HG03064 (cell line): ENCODE results near the gene KTN1.
A peak's percentile ranks its signal among the peaks of the same experiment; 100 is the strongest.

Experiments
- ATAC-seq: cut with Tn5 transposase; IDR thresholded peaks from one replicate; pipeline ENCODE4 v1.9.1; 2021; ENCODE audit warnings: low read depth; ENCODE audit not compliant: unreplicated experiment

Gene KTN1

GRCh38 chr14:55579724-55580469 lies at the start of gene KTN1:
TSS of gene KTN1 (plus strand) at chr14:55580207. CDS start at chr14:55612049, 31,842 bp downstream.
- peak; percentile 84 for ATAC-seq

DNA sequence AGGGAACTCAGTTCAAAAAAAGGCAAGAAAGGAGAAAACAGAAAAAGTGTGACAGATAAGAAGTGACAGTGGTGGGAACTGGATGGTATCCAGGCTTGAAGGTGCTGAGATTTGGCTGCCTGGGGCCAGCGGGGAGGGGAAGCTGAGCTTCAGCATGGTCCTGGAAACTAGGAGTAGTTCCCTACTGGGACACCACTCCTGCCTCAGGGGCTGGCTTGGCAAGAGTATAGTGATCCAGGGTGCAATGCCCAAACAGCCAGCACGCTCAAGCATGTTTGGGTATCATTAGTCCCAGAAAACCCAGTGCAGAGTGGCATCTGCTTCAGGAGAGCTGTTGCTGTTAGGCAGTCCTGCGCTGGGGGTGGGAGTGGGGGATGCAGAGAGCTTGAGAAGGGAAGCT lies 49.5 kb upstream of the KTN1 start:
- no peak for ATAC-seq

- ATAC-seq: no peak
Observed at GRCh38 chr14:55532645-55533344, 47.2 kb upstream of the KTN1 start.

DNA sequence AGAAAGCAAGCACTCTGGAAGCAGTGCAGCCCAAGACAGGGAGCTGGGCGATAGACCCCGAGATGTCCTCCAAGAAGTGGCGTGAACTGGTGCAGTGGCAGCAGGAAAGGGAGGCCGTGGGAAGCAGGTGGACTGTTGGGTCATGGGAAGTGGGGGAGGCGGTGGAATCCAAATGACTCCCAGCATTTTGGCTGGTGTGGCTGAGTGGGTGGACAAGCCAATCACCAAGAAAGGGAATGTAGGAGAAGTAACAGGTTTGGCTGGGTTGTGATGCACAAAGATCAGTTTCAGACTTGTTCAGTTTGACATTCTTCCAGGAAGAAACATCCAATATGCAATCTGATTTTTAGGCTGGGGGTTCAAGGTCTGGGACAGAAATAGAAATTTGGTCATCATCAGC lies 46.0 kb upstream of the KTN1 start:
- no peak for ATAC-seq

- no peak for ATAC-seq
Observed at GRCh38 chr14:55535516-55536203, 44.3 kb upstream of the KTN1 start.

DNA sequence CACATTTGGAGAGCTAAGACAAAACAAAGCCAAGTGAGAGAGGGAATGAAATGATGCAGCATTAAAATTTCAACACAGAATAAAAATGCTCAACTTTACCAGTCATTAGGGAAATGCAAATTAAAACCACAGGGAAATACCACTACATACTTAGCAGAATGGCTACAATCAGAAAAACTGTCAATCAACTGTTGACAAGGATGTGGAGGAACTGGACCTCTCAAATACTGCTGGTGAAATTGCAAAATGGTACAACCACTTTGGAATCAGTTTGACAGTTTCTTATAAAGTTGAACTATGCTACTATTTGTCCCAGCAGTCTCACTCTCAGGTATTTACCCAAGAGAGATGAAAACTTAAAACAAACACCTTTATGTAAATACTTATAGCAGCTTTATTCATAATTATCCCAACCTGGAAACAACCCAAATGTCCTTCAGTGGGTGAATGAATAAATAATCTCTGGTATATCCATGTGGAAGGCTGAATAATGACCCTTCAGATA lies 43.8 kb upstream of the KTN1 start:
- ATAC-seq: no peak

- ATAC-seq: no peak
Observed at GRCh38 chr14:55537782-55538181, 42.2 kb upstream of the KTN1 start.

GRCh38 chr14:55539975-55540374 lies 40.0 kb upstream of the KTN1 start:
- no peak for ATAC-seq

- ATAC-seq: no peak
Observed at GRCh38 chr14:55540847-55541773, 38.9 kb upstream of the KTN1 start.

DNA sequence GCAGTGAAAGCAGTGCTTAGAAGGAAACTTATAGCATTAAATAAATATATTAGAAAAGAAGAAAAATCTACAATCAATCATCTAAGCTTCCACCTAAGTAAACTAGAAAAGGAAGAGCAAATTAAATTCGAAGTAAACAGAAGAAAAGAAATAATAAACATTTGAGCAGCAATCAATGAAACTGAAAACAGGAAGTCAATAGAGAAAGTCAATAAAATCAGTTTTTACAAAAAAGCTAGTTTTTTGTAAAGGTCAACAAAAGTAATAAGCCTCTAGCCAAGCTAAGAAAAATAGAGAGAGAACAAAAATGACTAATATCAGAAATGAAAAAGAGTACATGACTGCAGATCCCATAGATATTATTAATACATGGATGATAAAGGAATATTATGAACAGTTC lies 34.2 kb upstream of the KTN1 start:
- ATAC-seq: peak; percentile 20

DNA sequence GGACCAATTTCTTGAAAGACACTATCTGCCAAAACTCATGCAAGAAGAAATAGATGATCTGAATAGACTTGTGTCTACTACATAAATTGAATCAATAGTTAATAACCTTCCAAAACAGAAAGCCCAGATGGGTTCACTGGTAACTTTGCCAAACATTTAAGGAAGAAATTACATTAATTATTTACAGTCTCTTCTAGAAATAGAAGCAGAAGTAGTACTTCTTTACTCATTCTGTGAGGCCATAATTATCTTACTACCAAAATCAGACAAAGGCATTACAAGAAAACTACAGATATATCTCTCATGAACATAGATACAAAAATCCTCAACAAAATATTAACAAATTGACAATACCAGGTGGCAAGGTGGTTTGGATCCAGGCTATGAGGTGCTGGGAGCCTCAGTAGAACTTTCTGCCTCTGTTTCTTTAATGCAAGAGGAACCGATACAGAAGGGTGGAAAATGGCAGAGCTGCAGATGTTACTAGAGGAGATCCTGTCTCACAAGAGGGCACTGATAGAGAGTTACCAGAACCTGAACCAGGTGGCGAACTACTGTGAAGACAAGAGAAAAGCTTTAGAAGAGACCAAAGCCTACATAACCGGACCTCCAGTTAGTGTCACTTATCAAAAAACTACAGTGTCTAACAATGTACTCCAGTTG lies 33.7 kb upstream of the KTN1 start:
- ATAC-seq: peak; percentile 53

- ATAC-seq: no peak
Observed at GRCh38 chr14:55547650-55548315, 32.2 kb upstream of the KTN1 start.

DNA sequence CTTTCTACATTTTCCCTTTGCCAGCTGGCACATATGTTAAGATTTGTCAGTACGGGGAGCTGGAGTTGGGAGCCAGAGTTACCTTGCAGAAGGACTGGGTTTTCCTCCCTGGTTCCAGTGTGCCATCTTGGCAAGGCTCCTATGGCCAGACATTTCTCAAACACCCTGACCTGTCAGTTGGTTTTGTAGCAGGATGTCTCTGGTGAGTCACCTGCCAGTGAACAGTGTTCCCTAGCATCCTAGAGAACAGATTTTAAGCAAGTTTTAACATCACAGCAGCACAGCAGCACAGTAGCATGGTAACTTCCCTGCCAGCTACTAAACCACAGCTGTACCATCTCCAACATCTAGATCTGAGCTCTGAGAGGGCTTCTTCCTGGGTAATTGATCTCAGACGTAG lies 26.2 kb upstream of the KTN1 start:
- no peak for ATAC-seq

DNA sequence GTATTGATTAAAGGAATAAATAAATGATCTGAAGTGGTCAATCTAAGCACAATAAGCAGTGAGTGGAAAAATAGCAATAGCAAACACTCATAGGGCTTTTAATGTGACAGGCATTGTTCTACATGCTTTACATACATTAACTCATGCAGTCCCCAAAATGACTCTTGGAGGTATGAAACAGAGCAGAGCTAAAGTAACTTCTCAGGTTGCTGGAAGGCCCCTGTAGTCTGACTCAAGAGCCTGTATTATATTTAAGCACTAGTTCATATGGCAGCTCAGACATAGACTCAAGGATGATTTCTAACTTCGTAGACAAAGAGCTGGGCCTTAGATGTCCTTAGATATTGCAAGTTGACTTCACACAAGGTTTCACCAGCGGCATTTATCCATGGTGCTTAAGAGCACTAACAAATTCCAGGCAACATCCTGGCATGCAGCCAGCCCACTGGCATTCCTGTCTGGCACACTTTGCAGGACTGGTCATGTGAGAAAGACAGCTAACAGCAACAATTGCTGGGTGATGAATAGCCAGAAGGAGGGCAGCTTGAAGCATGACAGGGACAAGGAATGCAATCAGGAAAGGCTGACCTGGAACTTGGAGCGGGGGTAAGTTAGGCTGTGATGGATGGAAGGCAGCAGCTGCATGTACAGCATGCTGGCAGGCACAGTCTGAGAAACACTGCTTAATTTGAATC lies 22.9 kb upstream of the KTN1 start:
- no peak for ATAC-seq

DNA sequence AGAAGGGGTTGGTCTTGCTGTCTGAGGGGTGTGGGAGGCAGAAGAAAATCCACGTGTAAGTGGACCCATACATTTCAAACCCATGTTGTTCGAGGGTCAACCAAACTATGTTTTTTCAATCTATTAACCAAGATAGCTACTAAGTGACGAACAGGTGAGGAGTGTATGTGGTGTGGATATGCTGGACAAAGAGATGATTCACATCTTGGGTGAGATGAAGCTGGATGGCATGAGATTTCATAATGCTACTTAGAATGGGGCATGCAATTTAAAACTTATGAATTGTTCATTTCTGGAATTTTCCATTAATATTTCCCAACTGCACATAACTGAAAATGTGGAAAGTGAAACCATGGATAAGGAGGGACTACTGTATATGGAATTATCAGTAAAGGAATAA lies 17.9 kb upstream of the KTN1 start:
- no peak for ATAC-seq

- ATAC-seq: no peak
Observed at GRCh38 chr14:55568618-55569017, 11.4 kb upstream of the KTN1 start.

DNA sequence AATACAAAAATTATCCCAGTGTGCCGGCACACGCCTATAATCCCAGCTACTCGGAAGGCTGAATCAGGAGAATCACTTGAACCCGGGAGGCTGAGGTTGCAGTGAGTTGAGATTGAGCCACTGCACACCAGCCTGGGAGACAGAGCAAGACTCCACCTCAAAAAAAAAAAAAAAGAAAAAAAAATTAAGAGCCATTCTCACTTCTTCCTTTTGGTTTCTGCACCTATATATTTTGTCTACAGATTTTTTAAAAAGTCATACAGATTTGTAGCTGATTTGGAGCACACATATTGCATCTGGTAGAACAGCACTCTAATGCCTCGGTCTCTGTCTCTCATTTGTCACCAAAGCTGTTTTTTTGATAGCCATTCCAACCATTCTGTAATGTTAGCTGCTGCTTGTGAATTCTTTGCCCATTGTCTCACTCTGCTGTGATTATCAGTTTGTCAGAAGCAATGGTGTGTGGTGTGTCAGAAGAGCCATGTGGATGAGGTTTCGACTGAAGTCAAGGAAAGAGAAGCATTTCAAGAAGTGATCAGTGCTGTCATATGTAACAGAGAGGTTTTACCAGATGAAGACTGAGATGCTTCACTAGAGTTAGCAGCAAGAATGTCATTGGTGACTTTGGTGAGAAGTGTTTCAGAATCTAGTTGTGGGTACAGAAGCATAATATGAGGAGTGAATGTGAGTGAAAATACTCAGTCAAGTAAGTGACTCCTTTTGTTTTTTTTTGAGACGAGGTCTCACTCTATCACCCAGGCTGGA lies 8.7 kb upstream of the KTN1 start:
- ATAC-seq: peak; percentile 59

GRCh38 chr14:55572578-55572977 lies 7.4 kb upstream of the KTN1 start:
- ATAC-seq: no peak
